Measurements from ENCODE around the gene MBD3.
A peak's percentile ranks its signal among the peaks of the same experiment; 100 is the strongest.

Gene MBD3

GRCh38 chr19:1593501-1593772 is 772 bp upstream of the MBD3 start:
- no peak for DNase-seq (ENCODE audit: low read depth)

- peak; percentile 69 for DNase-seq (ENCODE audit: low read depth)
These were observed 476 bp downstream of the MBD3 start for GRCh38 chr19:1592024-1592754.

GRCh38 chr19:1591421-1592023 is 1.1 kb downstream of the MBD3 start:
- DNase-seq (ENCODE audit: low read depth), result no peak

- DNase-seq (ENCODE audit: low read depth), result no peak
These were observed 1.8 kb downstream of the MBD3 start for GRCh38 chr19:1590641-1591397.

- DNase-seq (ENCODE audit: low read depth), result no peak
These were observed 4.8 kb downstream of the MBD3 start for GRCh38 chr19:1587872-1588271.

GRCh38 chr19:1585243-1585580 is 7.5 kb downstream of the MBD3 start:
- no peak for DNase-seq (ENCODE audit: low read depth)

GRCh38 chr19:1584500-1585242 is 8.0 kb downstream of the MBD3 start:
- DNase-seq (ENCODE audit: low read depth), result no peak

- no peak for DNase-seq (ENCODE audit: low read depth)
These were observed 10.5 kb downstream of the MBD3 start for GRCh38 chr19:1582201-1582600.

- DNase-seq (ENCODE audit: low read depth), result no peak
These were observed 11.7 kb downstream of the MBD3 start for GRCh38 chr19:1580957-1581356.

- no peak for DNase-seq (ENCODE audit: low read depth)
These were observed 12.3 kb downstream of the MBD3 start for GRCh38 chr19:1580382-1580781.

GRCh38 chr19:1579222-1579621 is 13.4 kb downstream of the MBD3 start:
- no peak for DNase-seq (ENCODE audit: low read depth)

GRCh38 chr19:1577929-1578618 is 14.6 kb downstream of the MBD3 start:
- DNase-seq (ENCODE audit: low read depth), result no peak

GRCh38 chr19:1577090-1577928 is 15.4 kb downstream of the MBD3 start:
- DNase-seq (ENCODE audit: low read depth), result no peak

- no peak for DNase-seq (ENCODE audit: low read depth)
These were observed 16.2 kb downstream of the MBD3 start for GRCh38 chr19:1576242-1577089.

GRCh38 chr19:1575323-1576241 is 17.1 kb downstream of the MBD3 start:
- no peak for DNase-seq (ENCODE audit: low read depth)

GRCh38 chr19:1574354-1575136 is 18.1 kb downstream of the MBD3 start:
- no peak for DNase-seq (ENCODE audit: low read depth)

- no peak for DNase-seq (ENCODE audit: low read depth)
These were observed 19.9 kb downstream of the MBD3 start for GRCh38 chr19:1572795-1573194.

GRCh38 chr19:1571358-1571757 is 21.3 kb downstream of the MBD3 start:
- DNase-seq (ENCODE audit: low read depth), result no peak
